ENCODE measurements around the gene ARHGEF33.

The ARHGEF33 gene

DNA sequence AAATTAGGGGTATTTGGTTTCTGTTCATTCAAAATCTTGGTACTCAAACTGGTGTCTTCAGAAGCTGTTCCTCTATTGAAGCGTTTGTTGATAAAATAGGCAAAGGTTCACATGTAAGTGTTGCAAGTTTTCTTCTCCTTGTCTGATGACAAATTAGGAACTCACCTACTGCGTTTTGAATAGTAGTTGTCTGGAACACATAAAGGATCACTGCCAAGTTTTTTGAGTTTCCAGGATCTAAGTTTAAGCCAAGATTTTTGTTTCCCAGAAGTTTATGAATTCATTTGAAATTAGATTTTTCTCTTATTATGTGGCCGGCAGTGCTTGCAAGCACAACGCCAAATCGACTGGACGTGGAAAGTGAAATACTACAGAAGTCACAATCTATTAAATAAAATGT lies 85.4 kb downstream of the ARHGEF33 start:
- TF ChIP-seq, protein P1, sequence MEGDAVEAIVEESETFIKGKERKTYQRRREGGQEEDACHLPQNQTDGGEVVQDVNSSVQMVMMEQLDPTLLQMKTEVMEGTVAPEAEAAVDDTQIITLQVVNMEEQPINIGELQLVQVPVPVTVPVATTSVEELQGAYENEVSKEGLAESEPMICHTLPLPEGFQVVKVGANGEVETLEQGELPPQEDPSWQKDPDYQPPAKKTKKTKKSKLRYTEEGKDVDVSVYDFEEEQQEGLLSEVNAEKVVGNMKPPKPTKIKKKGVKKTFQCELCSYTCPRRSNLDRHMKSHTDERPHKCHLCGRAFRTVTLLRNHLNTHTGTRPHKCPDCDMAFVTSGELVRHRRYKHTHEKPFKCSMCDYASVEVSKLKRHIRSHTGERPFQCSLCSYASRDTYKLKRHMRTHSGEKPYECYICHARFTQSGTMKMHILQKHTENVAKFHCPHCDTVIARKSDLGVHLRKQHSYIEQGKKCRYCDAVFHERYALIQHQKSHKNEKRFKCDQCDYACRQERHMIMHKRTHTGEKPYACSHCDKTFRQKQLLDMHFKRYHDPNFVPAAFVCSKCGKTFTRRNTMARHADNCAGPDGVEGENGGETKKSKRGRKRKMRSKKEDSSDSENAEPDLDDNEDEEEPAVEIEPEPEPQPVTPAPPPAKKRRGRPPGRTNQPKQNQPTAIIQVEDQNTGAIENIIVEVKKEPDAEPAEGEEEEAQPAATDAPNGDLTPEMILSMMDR (conservative IDR thresholded peaks at IDR 0.05), result no peak
- no peak overlapping the region for H3K27ac ChIP-seq

DNA sequence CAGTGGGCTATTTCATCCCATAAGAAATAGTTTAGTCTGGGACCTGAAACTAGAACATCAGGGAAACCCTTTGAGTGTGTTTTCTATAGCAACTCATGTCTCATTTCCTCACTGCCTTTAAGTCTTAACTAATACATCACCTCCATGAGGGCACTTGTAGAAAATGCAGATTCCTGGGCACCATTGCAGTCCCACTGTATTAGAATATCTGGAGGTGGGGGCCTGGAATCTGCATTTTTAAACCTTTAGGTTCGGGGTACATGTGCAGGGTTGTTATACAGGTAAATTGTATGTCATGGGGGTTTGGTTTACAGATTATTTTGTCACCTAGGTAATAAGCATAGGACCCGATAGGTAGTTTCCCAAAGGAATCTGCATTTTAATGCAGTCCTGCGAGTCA lies 87.4 kb downstream of the ARHGEF33 start:
- H3K27ac ChIP-seq, result no peak overlapping the region
- TF ChIP-seq, protein P1 (conservative IDR thresholded peaks at IDR 0.05), result no peak

DNA sequence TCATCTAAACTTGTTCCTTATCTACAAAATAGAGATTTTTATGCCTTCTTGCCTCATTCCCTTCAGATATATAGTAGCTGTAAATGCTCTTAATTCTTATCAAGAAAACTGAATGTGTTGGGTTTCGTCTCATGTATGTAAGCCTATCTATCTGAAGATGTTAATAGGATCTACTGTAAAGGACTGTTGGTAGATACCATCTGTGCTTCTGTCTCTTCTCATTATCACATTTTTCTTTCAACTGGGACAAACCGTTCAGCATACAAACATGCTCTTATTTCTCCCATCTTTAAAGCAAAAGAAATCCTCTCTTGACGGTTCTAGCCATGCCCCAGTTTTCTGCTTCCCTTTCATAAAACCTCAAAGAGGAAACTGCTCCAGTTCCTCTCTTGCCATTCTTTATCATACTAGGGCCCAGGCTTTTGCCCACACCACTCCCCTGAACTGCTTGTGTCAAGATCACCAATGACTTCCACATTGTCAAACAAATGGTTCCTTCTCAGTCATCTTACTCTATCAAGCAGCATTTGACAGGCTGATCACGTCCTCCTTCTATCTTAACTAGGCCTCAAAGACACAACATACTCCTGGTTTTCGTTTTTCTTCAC lies 88.7 kb downstream of the ARHGEF33 start:
- TF ChIP-seq, protein P1 (conservative IDR thresholded peaks at IDR 0.05), result no peak
- H3K27ac ChIP-seq, result no peak overlapping the region

DNA sequence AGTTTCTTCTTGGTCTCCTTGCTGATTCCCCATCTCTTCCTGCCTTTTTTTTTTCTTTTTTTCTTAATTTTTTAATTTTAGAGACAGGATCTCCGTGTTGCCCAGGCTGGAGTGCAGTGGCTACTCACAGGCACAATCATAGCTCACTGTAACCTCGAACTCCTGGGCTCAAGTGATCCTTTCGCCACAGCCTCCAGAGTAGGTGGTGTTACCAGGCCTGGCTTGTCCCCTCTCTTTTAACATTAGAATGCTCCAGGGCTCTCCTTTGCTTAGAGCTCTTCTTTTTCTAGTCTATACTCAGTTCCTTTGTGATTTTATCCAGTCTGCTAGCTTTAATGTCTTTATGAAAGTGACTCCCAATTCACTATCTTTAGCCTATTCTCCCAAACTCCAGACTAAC lies 89.2 kb downstream of the ARHGEF33 start:
- TF ChIP-seq, protein P1 (conservative IDR thresholded peaks at IDR 0.05), result no peak

DNA sequence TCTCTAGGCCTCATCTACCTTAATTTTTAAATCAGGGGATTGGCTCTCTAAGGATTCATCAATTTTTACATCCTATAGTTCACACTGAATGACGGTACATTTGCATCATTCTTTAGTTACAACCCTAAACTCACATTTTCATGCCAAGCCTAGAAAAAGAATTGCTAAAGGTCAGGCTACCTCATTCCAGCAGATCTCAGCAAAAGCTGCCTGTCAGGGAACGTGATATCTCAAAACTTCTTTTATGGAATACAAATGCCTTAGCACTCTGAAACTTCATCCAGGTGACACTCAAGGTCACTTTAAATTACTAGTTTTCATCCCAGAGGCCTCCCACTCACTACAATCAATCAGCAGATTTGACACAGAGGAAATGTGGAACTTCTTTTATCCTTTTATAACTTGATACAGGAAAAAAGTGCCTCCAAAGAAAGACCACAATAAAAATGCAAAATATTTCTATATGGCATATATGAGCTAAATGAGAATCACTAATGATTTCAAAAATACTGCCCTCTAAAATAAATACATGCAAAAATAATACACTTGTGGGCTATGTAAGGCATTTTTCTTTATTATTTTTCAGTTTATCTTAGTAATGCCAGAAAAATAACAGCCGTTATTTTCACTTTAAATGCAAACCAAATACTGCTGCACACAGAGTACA lies 91.5 kb downstream of the ARHGEF33 start:
- H3K27ac ChIP-seq, result no peak overlapping the region
- TF ChIP-seq, protein P1 (conservative IDR thresholded peaks at IDR 0.05), result no peak

More for the DNA sequence above, 89.2 kb downstream of the ARHGEF33 start:
- no peak overlapping the region for H3K27ac ChIP-seq

DNA sequence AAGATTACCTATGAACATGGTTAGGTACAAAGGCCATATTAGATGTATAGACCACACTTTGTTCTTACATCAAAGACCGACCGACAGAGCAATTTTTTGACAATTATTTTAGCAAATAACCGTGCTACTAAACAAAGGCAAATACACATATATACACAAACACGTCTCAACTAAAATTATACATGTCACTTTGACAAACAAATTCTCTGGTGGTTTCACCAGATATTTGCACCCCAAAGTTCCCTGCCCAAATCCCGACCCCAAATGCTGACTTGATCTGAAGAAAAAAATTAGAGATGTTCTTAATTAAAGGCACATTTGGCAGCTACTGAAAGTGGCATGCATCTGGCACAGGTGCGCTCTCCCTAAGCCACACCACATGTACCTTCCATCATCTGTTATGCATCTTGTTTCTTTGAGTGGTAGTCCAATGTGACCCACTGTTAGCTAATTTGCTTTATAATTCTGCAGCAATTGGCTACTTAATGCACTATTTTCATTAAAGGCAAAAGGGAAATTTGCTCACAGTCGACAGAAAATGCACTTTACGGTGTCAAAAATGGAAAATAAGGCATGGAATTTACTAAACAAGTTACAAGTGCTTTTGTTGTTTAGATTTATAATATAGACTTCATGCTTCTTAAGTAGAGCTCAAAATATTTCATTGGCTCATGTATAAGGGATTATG lies 92.1 kb downstream of the ARHGEF33 start:
- TF ChIP-seq, protein P1 (conservative IDR thresholded peaks at IDR 0.05), result no peak
- no peak overlapping the region for H3K27ac ChIP-seq

DNA sequence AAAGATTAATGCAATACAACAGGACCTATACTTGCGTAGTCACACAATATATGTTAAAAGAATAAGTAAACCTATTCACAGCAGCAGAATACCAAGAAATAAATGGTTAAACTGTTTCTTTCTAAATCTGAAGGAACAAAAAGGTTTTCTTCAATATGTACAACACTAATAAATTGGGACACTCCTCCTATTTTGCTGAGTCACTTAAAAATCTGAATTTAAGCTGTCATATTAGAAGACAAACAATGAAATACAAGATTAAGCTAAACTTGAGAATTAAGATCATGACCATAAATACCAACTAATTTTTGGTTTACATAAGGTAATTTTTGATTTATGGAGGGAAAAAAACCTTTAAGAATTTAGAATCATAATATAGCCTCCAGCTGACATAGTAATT lies 92.8 kb downstream of the ARHGEF33 start:
- no peak overlapping the region for H3K27ac ChIP-seq
- TF ChIP-seq, protein P1 (conservative IDR thresholded peaks at IDR 0.05), result no peak
